Posterior vena cava (tissue), 2 donors: ENCODE results near the gene ZNF215. TPM values are rescaled to one million over a fixed set of nuclear protein-coding genes. Genes with fewer than 3 reads are reported as not detected.

Experiments
- total RNA-seq, 2 donors: library from RNA; stranded (reverse); fragmentation: NEBNext Ultra II Directional; extraction: Animal tissue kit (Norgen Biotek cat#: 25700); gene quantifications; one replicate each; pipeline ENCODE4 v1.2.1, GENCODE V29; 2021
- donor health status: DM: yes; HTN: yes; CAD: no.
- donor health status: DM: yes; HTN: yes; CAD: no.

ZNF215 gene
- total RNA-seq, 2 donors from 2014 or later = 1.3 to 1.5 TPM

Other genes with a start within 250 kb of the ZNF215 start
- 10 to 100 TPM; 25.6 to 28.2 TPM for gene MRPL17, start 243.1 kb upstream of the ZNF215 start, total RNA-seq
- gene OR2AG2, start 154.4 kb upstream of the ZNF215 start, total RNA-seq = under 1 TPM in 1 of 2 donors, not detected in 1; 0.10 TPM
- gene OR2AG1, start 143.4 kb upstream of the ZNF215 start, total RNA-seq = not detected
- under 1 TPM in 1 of 2 donors, not detected in 1; 0.33 TPM for gene OR6A2, start 126.7 kb upstream of the ZNF215 start, total RNA-seq
- gene OR10A5, start 80.7 kb upstream of the ZNF215 start, total RNA-seq = not detected
- gene OR10A2, start 63.4 kb upstream of the ZNF215 start, total RNA-seq = not detected
- gene OR10A4, start 49.8 kb upstream of the ZNF215 start, total RNA-seq = not detected
- not detected for gene OR2D2, start 33.9 kb upstream of the ZNF215 start, total RNA-seq
- gene OR2D3, start 5.4 kb upstream of the ZNF215 start, total RNA-seq = not detected
- 1 to 10 TPM; 1.0 to 1.8 TPM for gene ZNF214, start 93.9 kb downstream of the ZNF215 start, total RNA-seq
- not detected for gene NLRP14, start 94.1 kb downstream of the ZNF215 start, total RNA-seq
- not detected for gene RBMXL2, start 162.6 kb downstream of the ZNF215 start, total RNA-seq